ENCODE measurements around the gene FAIM.

The FAIM gene

DNA sequence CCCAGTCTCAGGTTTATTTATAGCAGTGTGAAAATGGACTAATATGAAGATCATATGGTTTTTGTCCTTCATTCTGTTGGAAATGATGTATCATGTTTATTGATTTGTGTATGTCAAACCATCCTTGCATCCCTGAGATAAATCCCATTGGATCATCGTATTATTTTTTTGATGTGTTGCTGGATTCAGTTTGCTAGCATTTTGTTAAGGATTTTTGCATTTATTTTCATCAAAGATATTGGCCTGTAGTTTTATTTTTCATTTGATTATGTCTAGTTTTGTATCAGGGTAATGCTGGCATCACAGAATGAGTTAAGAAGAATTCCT lies 34.3 kb downstream of the FAIM start:
- TF ChIP-seq ZFX (IDR thresholded peaks at IDR 0.05) = no peak
- TF ChIP-seq, protein P1, sequence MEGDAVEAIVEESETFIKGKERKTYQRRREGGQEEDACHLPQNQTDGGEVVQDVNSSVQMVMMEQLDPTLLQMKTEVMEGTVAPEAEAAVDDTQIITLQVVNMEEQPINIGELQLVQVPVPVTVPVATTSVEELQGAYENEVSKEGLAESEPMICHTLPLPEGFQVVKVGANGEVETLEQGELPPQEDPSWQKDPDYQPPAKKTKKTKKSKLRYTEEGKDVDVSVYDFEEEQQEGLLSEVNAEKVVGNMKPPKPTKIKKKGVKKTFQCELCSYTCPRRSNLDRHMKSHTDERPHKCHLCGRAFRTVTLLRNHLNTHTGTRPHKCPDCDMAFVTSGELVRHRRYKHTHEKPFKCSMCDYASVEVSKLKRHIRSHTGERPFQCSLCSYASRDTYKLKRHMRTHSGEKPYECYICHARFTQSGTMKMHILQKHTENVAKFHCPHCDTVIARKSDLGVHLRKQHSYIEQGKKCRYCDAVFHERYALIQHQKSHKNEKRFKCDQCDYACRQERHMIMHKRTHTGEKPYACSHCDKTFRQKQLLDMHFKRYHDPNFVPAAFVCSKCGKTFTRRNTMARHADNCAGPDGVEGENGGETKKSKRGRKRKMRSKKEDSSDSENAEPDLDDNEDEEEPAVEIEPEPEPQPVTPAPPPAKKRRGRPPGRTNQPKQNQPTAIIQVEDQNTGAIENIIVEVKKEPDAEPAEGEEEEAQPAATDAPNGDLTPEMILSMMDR (conservative IDR thresholded peaks at IDR 0.05) = no peak

DNA sequence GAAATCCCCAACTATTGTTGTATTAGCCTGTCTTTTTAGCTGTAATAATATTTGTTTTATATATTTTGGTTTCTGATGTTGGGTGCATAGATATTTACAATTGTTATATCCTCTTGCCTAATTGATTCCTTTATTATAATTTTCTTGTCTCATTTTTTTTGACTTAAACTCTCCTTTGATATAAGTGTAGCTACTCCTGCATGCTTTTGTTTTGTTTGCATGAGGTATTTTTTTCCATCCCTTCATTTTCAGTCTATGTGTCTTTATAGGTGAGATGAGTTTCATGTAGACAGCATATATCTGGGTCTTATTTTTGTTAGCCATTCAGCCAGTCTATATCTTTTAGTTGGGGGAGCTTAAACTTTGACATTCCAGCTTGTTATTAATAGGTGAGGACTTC lies 37.4 kb downstream of the FAIM start:
- H3K27ac ChIP-seq = no peak overlapping the region
- TF ChIP-seq, protein P1 (conservative IDR thresholded peaks at IDR 0.05) = no peak
- TF ChIP-seq ZFX (IDR thresholded peaks at IDR 0.05) = no peak

More for the DNA sequence above, 34.3 kb downstream of the FAIM start:
- no peak overlapping the region for H3K27ac ChIP-seq

DNA sequence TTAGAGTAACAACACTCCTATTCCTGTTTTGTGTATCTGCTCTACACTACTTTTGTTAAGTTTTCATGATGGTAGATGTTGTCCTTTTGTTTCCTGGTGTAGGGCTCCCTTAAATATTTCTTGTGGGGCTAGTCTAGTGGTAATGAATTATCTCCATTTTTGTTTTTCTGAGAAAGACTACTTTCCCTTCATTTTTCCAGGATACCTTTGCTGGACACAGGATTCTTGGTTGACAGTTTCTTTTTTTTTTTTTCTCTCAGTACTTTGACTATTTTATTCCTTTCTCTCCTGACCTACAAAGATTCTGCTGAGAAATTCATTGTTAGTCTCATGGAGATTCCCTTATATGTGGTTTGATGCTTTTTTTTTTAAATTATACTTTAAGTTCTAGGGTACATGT lies 37.9 kb downstream of the FAIM start:
- H3K27ac ChIP-seq = no peak overlapping the region
- TF ChIP-seq, protein P1 (conservative IDR thresholded peaks at IDR 0.05) = no peak
- TF ChIP-seq ZFX (IDR thresholded peaks at IDR 0.05) = no peak

DNA sequence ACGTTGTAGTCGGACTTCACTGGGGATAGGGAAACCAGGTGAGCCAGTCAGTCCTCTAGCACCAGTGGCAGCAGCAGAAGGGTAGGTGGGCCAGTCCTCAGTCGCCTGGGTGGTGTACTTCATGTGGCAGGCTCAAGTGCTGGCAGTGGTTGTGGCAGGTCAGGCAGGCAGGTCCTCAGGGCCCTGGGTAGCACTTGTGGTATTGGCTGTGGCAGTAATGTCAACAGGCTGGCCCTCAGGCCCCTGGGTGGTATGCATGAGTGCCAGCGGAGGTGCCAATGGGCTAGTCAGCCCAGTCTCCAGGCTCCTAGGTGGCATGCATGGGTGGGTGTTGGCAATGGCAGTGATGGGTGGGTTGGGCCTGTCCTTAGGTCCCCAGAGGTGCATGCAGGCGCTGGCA lies 40.6 kb downstream of the FAIM start:
- no peak overlapping the region for H3K27ac ChIP-seq
- TF ChIP-seq, protein P1 (conservative IDR thresholded peaks at IDR 0.05) = no peak
- no peak for TF ChIP-seq ZFX (IDR thresholded peaks at IDR 0.05)

DNA sequence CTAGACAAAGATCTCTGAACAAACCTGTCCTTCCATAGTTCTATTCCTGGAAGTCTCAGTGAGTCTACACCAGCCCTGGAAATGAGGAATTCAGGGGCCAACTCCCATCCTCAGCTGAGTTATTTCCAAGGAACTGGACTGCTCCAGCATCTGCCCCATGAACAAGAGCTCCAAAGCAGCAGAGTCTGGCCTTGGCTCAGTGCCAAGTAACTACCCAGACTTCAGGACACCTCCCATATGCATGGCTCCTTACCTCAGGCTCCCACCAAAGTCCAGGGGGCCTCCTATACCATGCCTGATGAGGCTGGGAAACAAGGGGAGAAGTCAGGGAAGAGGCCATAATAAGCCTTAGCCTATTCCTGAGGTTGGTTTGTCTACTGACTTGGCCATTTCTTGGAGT lies 45.0 kb downstream of the FAIM start:
- H3K27ac ChIP-seq = no peak overlapping the region
- no peak for TF ChIP-seq ZFX (IDR thresholded peaks at IDR 0.05)
- TF ChIP-seq, protein P1 (conservative IDR thresholded peaks at IDR 0.05) = no peak

DNA sequence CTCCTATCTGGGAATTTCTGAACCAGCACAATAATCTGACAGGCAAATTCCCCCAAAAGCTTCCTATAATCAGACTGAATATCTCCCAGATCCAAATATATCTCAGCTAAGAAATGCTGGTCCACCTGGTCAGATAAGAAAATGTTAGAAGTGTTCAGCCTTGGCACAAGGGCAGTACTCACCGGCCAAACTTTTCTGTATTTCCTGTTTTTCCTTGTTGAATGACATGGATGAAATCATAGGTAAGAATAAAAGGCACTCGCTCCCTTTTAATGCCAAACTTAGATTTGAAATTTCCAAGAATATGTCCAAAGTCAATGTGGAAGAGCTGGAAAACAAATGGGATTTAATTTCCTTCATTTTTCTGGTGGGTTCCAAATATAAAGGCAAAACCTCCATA lies 48.9 kb downstream of the FAIM start:
- TF ChIP-seq ZFX (IDR thresholded peaks at IDR 0.05) = no peak
- TF ChIP-seq, protein P1 (conservative IDR thresholded peaks at IDR 0.05) = no peak
- no peak overlapping the region for H3K27ac ChIP-seq

DNA sequence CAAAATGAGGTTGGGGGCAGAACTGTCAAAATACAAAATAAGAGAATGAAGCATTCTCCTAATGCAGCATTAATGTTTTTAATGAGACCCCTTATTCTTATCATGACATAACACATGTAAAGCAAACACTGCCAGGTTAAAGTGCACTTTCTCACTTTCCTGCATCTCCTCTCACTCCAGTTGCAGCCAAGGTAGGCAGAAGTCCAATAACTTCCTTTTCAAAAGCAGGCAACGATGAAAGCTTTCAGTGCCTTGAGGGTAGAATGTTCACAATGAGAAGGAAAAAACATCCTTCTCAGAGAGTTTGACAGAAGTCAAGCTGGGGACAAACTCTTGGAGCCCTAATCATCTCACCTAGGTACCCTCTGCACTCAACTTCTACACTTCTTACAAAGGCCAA lies 59.5 kb downstream of the FAIM start:
- H3K27ac ChIP-seq = no peak overlapping the region
- TF ChIP-seq, protein P1 (conservative IDR thresholded peaks at IDR 0.05) = no peak
- no peak for TF ChIP-seq ZFX (IDR thresholded peaks at IDR 0.05)

All from C4-2B (cell line).